Measurements from ENCODE around the gene SMAD3. TPM values are rescaled to one million over a fixed set of nuclear protein-coding genes. Genes with fewer than 3 reads are reported as not detected.

SMAD3 gene
- total and polyA plus RNA-seq, 2 donors, result 8.8 to 21.6 TPM

GRCh38 chr15:67193223-67193990 lies 128.0 kb downstream of the SMAD3 start:
- peak overlapping the region in 1 of 2 donors; percentile 69 for H3K27ac ChIP-seq (ENCODE audit: low read depth in 1 of 2, low read length in 1 of 2)
- H3K9me3 ChIP-seq (ENCODE audit: control insufficient read depth in 2 of 2, insufficient read depth in 1 of 2, low read length in 1 of 2), result no peaks in the 10 kb centered on the region
- peak in 1 of 9 donors; percentile 10 for DNase-seq (ENCODE audit: low read depth in 6 of 9, low spot score in 9 of 9)
- H3K4me1 ChIP-seq (ENCODE audit: control insufficient read depth in 2 of 2, insufficient read depth in 2 of 2, low read length in 2 of 2), result peaks cover 0 to 33% of the 10 kb centered on the region in 2 donors
- 93% methylated on average over 12 of the region's 12 CpGs for WGBS
- no peak overlapping the region for H3K4me3 ChIP-seq (ENCODE audit: low read length in 2 of 2)
- no peaks in the 10 kb centered on the region for H3K27me3 ChIP-seq (ENCODE audit: control insufficient read depth in 2 of 2, insufficient read depth in 1 of 2, low read length in 1 of 2)
- H3K36me3 ChIP-seq (ENCODE audit: control insufficient read depth in 2 of 2, insufficient read depth in 2 of 2, low read length in 1 of 2), result peaks cover 16 to 31% of the 10 kb centered on the region in 2 donors

- peaks cover 0 to 24% of the 10 kb centered on the region in 2 donors for H3K4me1 ChIP-seq (ENCODE audit: control insufficient read depth in 2 of 2, insufficient read depth in 2 of 2, low read length in 2 of 2)
- no peak overlapping the region for H3K4me3 ChIP-seq (ENCODE audit: low read length in 2 of 2)
- DNase-seq (ENCODE audit: low read depth in 6 of 9, low spot score in 9 of 9), result no peak
- H3K27me3 ChIP-seq (ENCODE audit: control insufficient read depth in 2 of 2, insufficient read depth in 1 of 2, low read length in 1 of 2), result no peaks in the 10 kb centered on the region
- H3K36me3 ChIP-seq (ENCODE audit: control insufficient read depth in 2 of 2, insufficient read depth in 2 of 2, low read length in 1 of 2), result peaks cover 16 to 25% of the 10 kb centered on the region in 2 donors
- peak overlapping the region in 1 of 2 donors; percentile 46 for H3K27ac ChIP-seq (ENCODE audit: low read depth in 1 of 2, low read length in 1 of 2)
- no peaks in the 10 kb centered on the region for H3K9me3 ChIP-seq (ENCODE audit: control insufficient read depth in 2 of 2, insufficient read depth in 1 of 2, low read length in 1 of 2)
- 98% methylated on average over 9 of the region's 9 CpGs for WGBS
These were observed 129.0 kb downstream of the SMAD3 start for GRCh38 chr15:67194171-67195114.

GRCh38 chr15:67195305-67195704 lies 129.9 kb downstream of the SMAD3 start:
- 88% methylated on average over 3 of the region's 3 CpGs for WGBS
- no peaks in the 10 kb centered on the region for H3K9me3 ChIP-seq (ENCODE audit: control insufficient read depth in 2 of 2, insufficient read depth in 1 of 2, low read length in 1 of 2)
- H3K4me1 ChIP-seq (ENCODE audit: control insufficient read depth in 2 of 2, insufficient read depth in 2 of 2, low read length in 2 of 2), result peaks cover 0 to 22% of the 10 kb centered on the region in 2 donors
- H3K36me3 ChIP-seq (ENCODE audit: control insufficient read depth in 2 of 2, insufficient read depth in 2 of 2, low read length in 1 of 2), result peaks cover 19 to 20% of the 10 kb centered on the region in 2 donors
- no peak overlapping the region for H3K27ac ChIP-seq (ENCODE audit: low read depth in 1 of 2, low read length in 1 of 2)
- no peak overlapping the region for H3K4me3 ChIP-seq (ENCODE audit: low read length in 2 of 2)
- H3K27me3 ChIP-seq (ENCODE audit: control insufficient read depth in 2 of 2, insufficient read depth in 1 of 2, low read length in 1 of 2), result no peaks in the 10 kb centered on the region
- DNase-seq (ENCODE audit: low read depth in 6 of 9, low spot score in 9 of 9), result no peak

- 96% methylated on average over 6 of the region's 6 CpGs for WGBS
- no peak for DNase-seq (ENCODE audit: low read depth in 6 of 9, low spot score in 9 of 9)
- H3K27ac ChIP-seq (ENCODE audit: low read depth in 1 of 2, low read length in 1 of 2), result no peak overlapping the region
- no peak overlapping the region for H3K4me3 ChIP-seq (ENCODE audit: low read length in 2 of 2)
- peaks cover 16 to 18% of the 10 kb centered on the region in 2 donors for H3K36me3 ChIP-seq (ENCODE audit: control insufficient read depth in 2 of 2, insufficient read depth in 2 of 2, low read length in 1 of 2)
- no peaks in the 10 kb centered on the region for H3K27me3 ChIP-seq (ENCODE audit: control insufficient read depth in 2 of 2, insufficient read depth in 1 of 2, low read length in 1 of 2)
- peaks cover 0 to 18% of the 10 kb centered on the region in 2 donors for H3K4me1 ChIP-seq (ENCODE audit: control insufficient read depth in 2 of 2, insufficient read depth in 2 of 2, low read length in 2 of 2)
- no peaks in the 10 kb centered on the region for H3K9me3 ChIP-seq (ENCODE audit: control insufficient read depth in 2 of 2, insufficient read depth in 1 of 2, low read length in 1 of 2)
These were observed 130.8 kb downstream of the SMAD3 start for GRCh38 chr15:67196222-67196621.

- 95% methylated on average over 8 of the region's 8 CpGs for WGBS
These were observed 131.4 kb downstream of the SMAD3 start for GRCh38 chr15:67196672-67197363.

GRCh38 chr15:67197364-67197695 lies 131.9 kb downstream of the SMAD3 start:
- WGBS, result 94% methylated on average over 2 of the region's 2 CpGs
- peaks cover 20 to 26% of the 10 kb centered on the region in 2 donors for H3K36me3 ChIP-seq (ENCODE audit: control insufficient read depth in 2 of 2, insufficient read depth in 2 of 2, low read length in 1 of 2)

More at GRCh38 chr15:67196672-67197363, 131.4 kb downstream of the SMAD3 start:
- H3K27ac ChIP-seq (ENCODE audit: low read depth in 1 of 2, low read length in 1 of 2), result no peak overlapping the region
- H3K9me3 ChIP-seq (ENCODE audit: control insufficient read depth in 2 of 2, insufficient read depth in 1 of 2, low read length in 1 of 2), result no peaks in the 10 kb centered on the region
- H3K36me3 ChIP-seq (ENCODE audit: control insufficient read depth in 2 of 2, insufficient read depth in 2 of 2, low read length in 1 of 2), result peaks cover 19 to 22% of the 10 kb centered on the region in 2 donors
- DNase-seq (ENCODE audit: low read depth in 6 of 9, low spot score in 9 of 9), result no peak
- H3K4me3 ChIP-seq (ENCODE audit: low read length in 2 of 2), result no peak overlapping the region
- H3K27me3 ChIP-seq (ENCODE audit: control insufficient read depth in 2 of 2, insufficient read depth in 1 of 2, low read length in 1 of 2), result no peaks in the 10 kb centered on the region
- H3K4me1 ChIP-seq (ENCODE audit: control insufficient read depth in 2 of 2, insufficient read depth in 2 of 2, low read length in 2 of 2), result peaks cover 0 to 18% of the 10 kb centered on the region in 2 donors

GRCh38 chr15:67198157-67198754 lies 132.9 kb downstream of the SMAD3 start:
- Histone ChIP-seq H3K4me1 (ENCODE audit: control insufficient read depth in 2 of 2, insufficient read depth in 2 of 2, low read length in 2 of 2) (peaks cover 0 to 12% of the 10 kb centered on the region in 2 donors), H3K4me3 (ENCODE audit: low read length in 2 of 2) (no peak overlapping the region), H3K27me3 (ENCODE audit: control insufficient read depth in 2 of 2, insufficient read depth in 1 of 2, low read length in 1 of 2) (no peaks in the 10 kb centered on the region), H3K27ac (ENCODE audit: low read depth in 1 of 2, low read length in 1 of 2) (no peak overlapping the region), H3K9me3 (ENCODE audit: control insufficient read depth in 2 of 2, insufficient read depth in 1 of 2, low read length in 1 of 2) (no peaks in the 10 kb centered on the region), H3K36me3 (ENCODE audit: control insufficient read depth in 2 of 2, insufficient read depth in 2 of 2, low read length in 1 of 2) (peaks cover 21 to 24% of the 10 kb centered on the region in 2 donors)
- no peak for DNase-seq (ENCODE audit: low read depth in 6 of 9, low spot score in 9 of 9)
- 97% methylated on average over 7 of the region's 7 CpGs for WGBS

More at GRCh38 chr15:67197364-67197695, 131.9 kb downstream of the SMAD3 start:
- no peaks in the 10 kb centered on the region for H3K27me3 ChIP-seq (ENCODE audit: control insufficient read depth in 2 of 2, insufficient read depth in 1 of 2, low read length in 1 of 2)
- H3K9me3 ChIP-seq (ENCODE audit: control insufficient read depth in 2 of 2, insufficient read depth in 1 of 2, low read length in 1 of 2), result no peaks in the 10 kb centered on the region
- H3K4me3 ChIP-seq (ENCODE audit: low read length in 2 of 2), result no peak overlapping the region
- peaks cover 0 to 15% of the 10 kb centered on the region in 2 donors for H3K4me1 ChIP-seq (ENCODE audit: control insufficient read depth in 2 of 2, insufficient read depth in 2 of 2, low read length in 2 of 2)
- H3K27ac ChIP-seq (ENCODE audit: low read depth in 1 of 2, low read length in 1 of 2), result no peak overlapping the region
- DNase-seq (ENCODE audit: low read depth in 6 of 9, low spot score in 9 of 9), result no peak

- WGBS, result 96% methylated on average over 4 of the region's 4 CpGs
- H3K36me3 ChIP-seq (ENCODE audit: control insufficient read depth in 2 of 2, insufficient read depth in 2 of 2, low read length in 1 of 2), result peaks cover 21 to 22% of the 10 kb centered on the region in 2 donors
- no peak for DNase-seq (ENCODE audit: low read depth in 6 of 9, low spot score in 9 of 9)
- H3K9me3 ChIP-seq (ENCODE audit: control insufficient read depth in 2 of 2, insufficient read depth in 1 of 2, low read length in 1 of 2), result no peaks in the 10 kb centered on the region
- no peak overlapping the region for H3K4me3 ChIP-seq (ENCODE audit: low read length in 2 of 2)
- no peak overlapping the region for H3K27ac ChIP-seq (ENCODE audit: low read depth in 1 of 2, low read length in 1 of 2)
- peaks cover 0 to 12% of the 10 kb centered on the region in 2 donors for H3K4me1 ChIP-seq (ENCODE audit: control insufficient read depth in 2 of 2, insufficient read depth in 2 of 2, low read length in 2 of 2)
- no peaks in the 10 kb centered on the region for H3K27me3 ChIP-seq (ENCODE audit: control insufficient read depth in 2 of 2, insufficient read depth in 1 of 2, low read length in 1 of 2)
These were observed 134.0 kb downstream of the SMAD3 start for GRCh38 chr15:67199391-67199790.
